OCI-M2 (cell line): ENCODE results near the gene SLC1A4.
"Not testable (repeated sequence)": the region's sequence is repeated elsewhere in the genome, so short reads cannot be mapped to it uniquely, and the experiment has no call there.

Experiments
- DNase-seq: peaks from one replicate; lab custom pipeline; 2025; ENCODE audit not compliant: unreplicated experiment; lab: John Stamatoyannopoulos, UW

The SLC1A4 gene

DNA sequence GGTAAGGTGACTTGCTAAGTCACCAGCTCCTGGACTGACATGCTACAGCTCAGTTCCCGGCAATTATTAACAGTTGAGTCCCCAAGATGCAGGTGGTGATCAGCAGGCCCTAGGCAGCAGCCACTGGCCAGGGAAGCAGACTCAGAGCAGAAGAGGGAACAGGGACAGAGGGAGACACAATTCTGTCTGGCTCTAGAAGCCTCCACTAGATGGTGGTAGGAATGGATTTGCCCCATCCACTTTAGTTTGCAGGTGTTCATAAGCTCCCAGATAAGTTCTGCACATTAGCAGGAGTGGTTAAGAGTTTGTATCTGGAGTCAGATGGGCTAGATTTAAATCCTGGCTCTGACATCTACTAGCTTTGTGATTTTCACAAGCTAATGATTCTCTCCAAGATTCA is 25.5 kb upstream of the SLC1A4 start:
- DNase-seq: no peak

DNA sequence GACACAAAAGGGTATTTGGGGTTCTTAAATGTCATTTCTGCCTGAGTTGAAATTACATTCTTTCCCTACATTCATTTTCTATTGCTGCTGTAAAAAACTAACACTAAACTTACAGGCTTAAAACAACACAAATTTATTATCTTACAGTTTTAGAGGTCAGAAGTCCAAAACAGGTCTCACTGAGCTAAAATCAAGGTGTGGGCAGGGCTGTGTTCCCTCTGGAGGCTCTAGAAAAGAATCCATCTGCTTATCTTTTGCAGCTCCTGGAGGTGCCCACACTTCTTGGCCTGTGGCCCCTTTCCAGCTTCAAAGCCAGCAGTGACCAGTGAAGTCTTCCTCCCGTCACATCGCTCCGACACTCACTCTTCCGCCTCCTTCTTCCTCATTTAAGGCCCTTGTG is 23.2 kb upstream of the SLC1A4 start:
- no peak for DNase-seq

GRCh38 chr2:64966839-64967238 is 22.4 kb upstream of the SLC1A4 start:
- DNase-seq: no peak

DNA sequence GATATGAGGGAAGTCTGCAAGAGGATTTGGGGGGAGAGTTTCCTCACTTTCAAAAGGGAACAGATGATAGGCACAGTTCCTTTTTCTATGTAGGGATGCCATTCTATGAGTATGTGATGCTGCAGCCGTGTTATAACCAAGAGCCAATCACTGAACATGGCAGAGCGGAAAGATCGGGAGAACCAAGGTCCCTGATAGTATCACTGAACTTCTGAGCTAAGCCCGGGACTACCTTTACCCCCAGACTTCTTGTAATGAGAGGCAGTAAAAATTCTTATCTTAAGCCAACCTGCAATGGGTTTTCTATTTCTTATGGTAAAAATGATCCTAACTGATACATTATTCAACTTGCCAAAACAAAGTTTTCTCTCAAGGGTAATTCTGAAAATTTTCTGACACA is 21.6 kb upstream of the SLC1A4 start:
- DNase-seq: no peak

GRCh38 chr2:64969086-64969485 is 20.1 kb upstream of the SLC1A4 start:
- not testable (repeated sequence) for DNase-seq

GRCh38 chr2:64970495-64970894 is 18.7 kb upstream of the SLC1A4 start:
- no peak for DNase-seq

DNA sequence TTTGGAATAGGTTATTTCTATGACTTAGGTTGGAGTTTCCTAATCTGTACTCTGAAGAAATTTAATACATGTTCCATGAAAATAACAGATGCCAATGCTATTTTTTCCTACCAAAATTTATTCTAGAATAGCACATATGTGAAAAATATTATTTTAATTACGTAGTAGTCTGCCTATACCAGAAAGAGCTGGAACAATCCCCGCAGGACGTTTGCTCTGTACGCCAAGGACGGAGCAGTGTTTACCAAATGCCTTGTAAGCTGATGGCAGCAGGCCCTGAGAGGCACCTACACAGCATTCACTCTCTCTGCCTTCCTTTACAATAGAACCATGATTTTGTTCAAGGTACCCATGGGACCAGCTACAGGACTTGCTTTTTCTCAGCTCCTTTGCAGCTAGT is 16.8 kb upstream of the SLC1A4 start:
- no peak for DNase-seq

- no peak for DNase-seq
These were observed 16.3 kb upstream of the SLC1A4 start for GRCh38 chr2:64972876-64973275.

GRCh38 chr2:64975232-64975821 is 13.9 kb upstream of the SLC1A4 start:
- no peak for DNase-seq

GRCh38 chr2:64976276-64976675 is 12.9 kb upstream of the SLC1A4 start:
- DNase-seq: no peak

GRCh38 chr2:64978514-64979268 is 10.5 kb upstream of the SLC1A4 start:
- DNase-seq: no peak

DNA sequence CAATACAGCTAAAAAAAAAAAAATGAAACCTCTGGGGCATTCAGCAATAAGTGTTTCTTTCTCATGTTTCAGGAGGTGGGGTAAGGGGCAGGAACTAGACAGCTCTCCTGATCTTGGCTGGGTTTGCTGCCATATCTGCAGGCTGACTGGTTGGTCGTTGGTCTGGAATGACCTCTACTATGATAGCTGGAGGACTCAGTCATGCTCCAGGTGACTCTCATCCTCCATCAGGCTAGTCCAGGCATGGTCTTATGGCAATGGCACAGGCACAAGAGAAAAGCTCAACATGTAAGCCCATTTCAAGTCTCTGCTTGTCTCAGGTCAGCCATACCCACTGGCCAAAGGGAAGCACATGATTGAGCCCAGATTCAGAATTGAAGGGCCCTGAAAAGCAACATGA is 9.5 kb upstream of the SLC1A4 start:
- no peak for DNase-seq

DNA sequence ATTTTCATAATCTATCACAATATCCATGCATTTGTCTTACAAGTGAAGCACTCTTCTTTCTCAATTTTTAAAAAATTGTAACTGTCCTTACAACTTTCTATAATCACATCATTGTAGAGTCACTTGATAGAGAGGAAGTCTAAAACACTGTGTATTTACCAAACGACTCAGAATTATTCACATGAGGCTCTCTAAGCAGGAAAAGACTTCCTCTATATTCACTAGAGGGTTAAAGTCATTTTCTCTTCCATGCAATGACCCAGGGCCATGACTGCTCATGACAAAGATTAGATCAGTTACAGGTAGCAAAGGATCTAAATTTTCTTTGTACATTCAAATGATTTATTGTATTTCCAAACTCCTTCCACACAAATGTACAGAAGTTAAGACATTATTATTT is 9.0 kb upstream of the SLC1A4 start:
- DNase-seq: no peak

- no peak for DNase-seq
These were observed 6.8 kb upstream of the SLC1A4 start for GRCh38 chr2:64982311-64982857.

DNA sequence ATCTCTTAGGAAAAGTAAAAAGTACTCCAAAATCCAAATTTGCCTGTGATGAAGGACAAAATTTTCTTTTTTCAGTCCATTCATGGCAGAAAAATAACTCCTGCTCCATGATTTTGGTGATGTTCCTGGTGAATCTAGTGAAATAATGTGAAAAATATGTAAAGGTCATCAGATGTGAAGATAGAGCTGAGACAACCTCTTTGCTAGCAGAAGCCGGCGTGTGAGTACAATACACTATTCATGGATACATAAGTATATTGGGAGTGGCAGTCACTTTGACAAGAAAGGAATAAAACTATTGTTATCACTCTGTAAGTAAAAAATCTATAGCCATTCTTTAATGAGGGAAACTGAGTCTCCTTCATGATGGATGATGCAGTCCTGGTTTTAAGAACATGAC is 6.3 kb upstream of the SLC1A4 start:
- DNase-seq: no peak

- DNase-seq: no peak
These were observed 3.8 kb upstream of the SLC1A4 start for GRCh38 chr2:64985447-64985846.

DNA sequence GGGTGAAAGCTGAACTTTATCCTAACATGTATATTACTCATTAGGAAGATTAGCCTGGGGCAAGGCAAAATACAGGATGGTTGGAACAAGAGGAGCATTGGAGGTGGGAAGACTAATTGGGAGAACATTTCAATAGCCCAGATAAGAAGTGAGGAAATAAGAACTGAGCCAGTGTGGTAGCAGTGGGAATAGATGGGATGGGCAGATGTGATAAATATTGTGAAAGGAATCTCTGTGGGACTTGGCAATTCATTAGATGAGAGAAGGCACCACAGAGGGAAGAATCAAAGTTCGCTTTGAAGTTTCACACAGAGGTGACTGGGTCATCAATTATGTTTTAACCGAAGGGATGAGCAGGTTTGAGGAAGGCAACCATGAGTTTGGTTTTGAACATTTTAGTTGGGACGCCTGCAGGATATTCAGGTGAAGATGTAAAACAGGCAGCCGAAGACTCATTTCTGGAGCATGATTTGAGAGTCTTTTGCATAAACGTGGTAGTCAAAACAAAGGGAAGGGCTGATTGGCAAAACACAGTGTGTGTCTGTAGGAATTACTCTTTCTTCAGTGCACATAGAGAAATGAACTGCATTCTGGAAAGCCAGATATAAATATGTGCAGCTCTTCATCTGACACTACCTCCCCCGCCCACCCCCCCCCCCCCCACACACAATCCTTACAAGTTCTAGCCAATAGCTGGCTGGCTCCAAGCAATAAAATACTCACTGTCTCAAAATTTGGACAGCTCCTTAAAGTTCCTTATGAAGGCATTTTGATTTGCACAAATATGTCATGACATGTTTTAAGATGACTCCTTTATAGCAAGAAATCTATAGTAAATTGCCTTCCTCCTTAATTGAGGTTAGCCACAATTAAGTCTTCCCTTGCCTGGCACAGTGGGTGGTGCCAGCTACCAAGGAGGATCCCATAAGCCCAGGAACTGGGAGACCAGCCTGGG is 1.9 kb upstream of the SLC1A4 start:
- DNase-seq: no peak

DNA sequence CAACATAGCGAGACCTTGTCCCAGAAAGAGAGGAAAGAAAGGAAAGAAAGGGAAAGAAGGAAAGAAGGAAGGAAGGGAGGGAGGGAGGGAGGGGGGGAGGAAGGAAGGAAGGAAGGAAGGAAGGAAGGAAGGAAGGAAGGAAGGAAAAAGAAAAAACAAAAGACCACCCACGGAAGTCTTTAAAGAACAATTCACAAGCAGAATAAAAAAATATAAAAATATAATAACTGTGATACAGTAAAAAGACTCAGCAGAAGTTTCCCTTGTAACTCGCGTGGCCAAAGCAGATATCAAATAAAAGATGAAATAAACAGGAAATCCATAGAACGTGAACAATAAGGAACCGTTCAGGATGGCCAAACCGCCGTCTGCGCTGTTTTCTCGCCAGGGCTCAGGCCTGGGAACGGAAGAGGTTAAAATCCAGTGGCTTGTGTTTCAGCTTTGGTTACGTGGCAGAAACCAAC is 1.2 kb upstream of the SLC1A4 start:
- DNase-seq: no peak

- no peak for DNase-seq
These were observed 626 bp upstream of the SLC1A4 start for GRCh38 chr2:64988420-64989125.

- DNase-seq: no peak
These were observed 899 bp downstream of the SLC1A4 start for GRCh38 chr2:64989982-64990614.
